Activated T-helper 2 cell treated with anti-CD3 and anti-CD28 coated beads, Interferon-gamma antibody, Interleukin-2, Interleukin-4, amounts not matched to agents 10 μg/mL and 5 μg/mL and 100 μg/mL, durations not matched to agents 14 hours and 24 hours and 36 hours (primary cell): ENCODE data around the gene GNL3L. TPM values are rescaled to one million over a fixed set of nuclear protein-coding genes. Genes with fewer than 3 reads are reported as not detected.
"Not testable (repeated sequence)": the region's sequence is repeated elsewhere in the genome, so short reads cannot be mapped to it uniquely, and the experiment has no call there.

Experiments used
- DNase-seq: peaks from one replicate; pipeline ENCODE4 v3.0.0; 2021; ENCODE audit warnings: low spot score
- H3K27ac Mint-ChIP-seq: one replicate; pipeline ENCODE4 v1.8.0; 2021; ENCODE audit warnings: mixed read lengths
- H3K27me3 Mint-ChIP-seq: one replicate; pipeline ENCODE4 v1.8.0; 2021; ENCODE audit warnings: low read depth, mixed read lengths
- H3K36me3 Mint-ChIP-seq: one replicate; pipeline ENCODE4 v1.8.0; 2021; ENCODE audit warnings: low read depth, mixed read lengths
- H3K4me1 Mint-ChIP-seq: one replicate; pipeline ENCODE4 v1.8.0; 2021; ENCODE audit warnings: low read depth, mixed read lengths
- H3K4me3 Mint-ChIP-seq: one replicate; pipeline ENCODE4 v1.8.0; 2021; ENCODE audit warnings: low read depth, mild to moderate bottlenecking, moderate library complexity, mixed read lengths
- H3K9me3 Mint-ChIP-seq: one replicate; pipeline ENCODE4 v1.8.0; 2021; ENCODE audit warnings: mixed read lengths
- intact Hi-C: fragments of 100-400 bp; cut with micrococcal nuclease; formaldehyde crosslinking; loops from one replicate; pipeline ENCODE4 v1.15.1; 2023
- total RNA-seq: library from RNA; stranded (reverse); gene quantifications from 2 replicates; pipeline ENCODE4 v1.2.3, GENCODE V29; 2022

GNL3L gene
- total RNA-seq, 1 donor from 2014 or later, result 63.6 TPM

DNA sequence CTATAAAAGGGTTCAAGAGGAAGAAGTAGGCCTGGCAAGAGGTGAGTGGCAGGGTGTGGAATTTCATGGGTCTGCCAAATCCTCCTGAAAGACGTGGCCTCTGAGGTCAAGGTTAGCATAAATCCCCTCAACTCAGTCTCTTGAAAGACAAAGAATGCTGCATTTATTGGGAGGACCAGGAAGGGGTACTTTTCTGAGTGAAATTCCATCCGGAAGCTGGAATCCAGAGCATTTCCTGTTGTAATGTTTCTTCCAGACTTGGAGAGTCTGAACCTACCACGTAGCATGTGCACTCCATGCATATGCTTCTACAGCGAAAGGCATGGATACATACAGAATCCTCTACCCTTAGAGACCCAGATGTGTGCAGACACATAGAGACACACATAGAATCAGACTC is 20.6 kb upstream of the GNL3L start:
- H3K4me3 Mint-ChIP-seq, result no peak overlapping the region
- H3K27me3 Mint-ChIP-seq, result peaks cover 5% of the 10 kb centered on the region
- no peak overlapping the region for H3K27ac Mint-ChIP-seq
- no peaks in the 10 kb centered on the region for H3K4me1 Mint-ChIP-seq
- no peaks in the 10 kb centered on the region for H3K36me3 Mint-ChIP-seq
- DNase-seq, result no peak
- H3K9me3 Mint-ChIP-seq, result no peaks in the 10 kb centered on the region
- intact Hi-C loops, result no loop called here

DNA sequence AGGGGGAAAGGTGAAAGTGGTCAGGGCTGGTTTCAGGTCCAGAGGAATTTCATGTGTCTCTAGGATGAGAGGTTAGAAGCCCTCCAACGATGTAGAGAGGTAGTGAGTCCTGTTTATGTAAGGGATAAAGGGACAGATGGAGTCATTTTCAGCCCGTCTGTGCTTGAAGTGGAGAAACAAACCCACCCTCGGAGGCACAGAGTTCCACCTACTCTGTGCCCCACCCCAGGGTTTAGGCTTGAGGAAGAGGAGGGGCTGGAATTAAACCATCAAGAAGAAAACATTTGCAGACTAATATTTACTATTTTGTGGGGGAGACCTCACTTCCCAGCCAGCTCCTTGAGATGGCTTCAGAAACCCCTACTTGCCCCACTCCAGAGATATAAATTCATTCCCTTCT is 868 bp upstream of the GNL3L start:
- intact Hi-C loops, result no loop called here
- peaks cover 18% of the 10 kb centered on the region for H3K4me1 Mint-ChIP-seq
- H3K36me3 Mint-ChIP-seq, result peaks cover 35% of the 10 kb centered on the region
- peaks cover 9% of the 10 kb centered on the region for H3K9me3 Mint-ChIP-seq
- no peak for DNase-seq
- no peaks in the 10 kb centered on the region for H3K27me3 Mint-ChIP-seq
- H3K4me3 Mint-ChIP-seq, result peak overlapping the region; percentile 84
- H3K27ac Mint-ChIP-seq, result peak overlapping the region; percentile 95

DNA sequence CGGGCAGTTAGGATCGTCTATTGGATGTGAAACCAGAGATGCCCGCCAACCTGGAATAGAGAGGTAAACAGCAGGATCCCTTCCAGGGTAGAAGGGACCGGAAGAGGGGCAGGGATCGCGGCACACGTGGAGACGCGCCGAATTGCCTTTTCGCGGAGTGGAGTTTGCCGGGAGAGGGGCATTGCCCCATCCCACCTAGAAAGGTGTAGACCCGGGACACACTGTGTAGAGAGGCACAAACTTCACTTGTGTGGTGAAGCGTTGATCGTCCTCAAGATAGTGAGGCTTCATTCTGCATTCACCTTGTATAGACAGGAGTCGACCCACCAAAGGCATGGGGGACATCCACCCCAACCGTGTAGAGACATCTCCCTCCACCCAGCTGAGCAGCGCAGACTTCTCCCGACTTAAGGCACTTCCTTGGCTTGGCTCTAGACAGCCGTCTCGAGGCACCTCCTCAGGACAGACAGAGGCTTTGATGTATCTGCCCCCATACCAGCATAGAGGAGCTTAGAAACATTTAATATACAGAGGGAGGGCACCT is 410 bp downstream of the GNL3L start:
- Mint-ChIP-seq H3K27ac (peak overlapping the region; percentile 92), H3K36me3 (peaks cover 43% of the 10 kb centered on the region), H3K9me3 (peaks cover 9% of the 10 kb centered on the region), H3K4me1 (peaks cover 24% of the 10 kb centered on the region), H3K27me3 (no peaks in the 10 kb centered on the region), H3K4me3 (peak overlapping the region; percentile 91)
- intact Hi-C loops, result loop anchor here (1.0 to 10.0 kb wide), 4 partner anchors 88 to 486 kb away; partner anchors contain the start of genes FAM120C, PHF8 and TSR2
- peak; percentile 8 for DNase-seq

- H3K27ac Mint-ChIP-seq, result no peak overlapping the region
- H3K27me3 Mint-ChIP-seq, result no peaks in the 10 kb centered on the region
- intact Hi-C loops, result loop anchor here (5.0 to 10.0 kb wide), 2 partner anchors 92 to 349 kb away; partner anchors contain the start of genes FAM120C and TSR2
- DNase-seq, result no peak
- peaks cover 47% of the 10 kb centered on the region for H3K36me3 Mint-ChIP-seq
- H3K9me3 Mint-ChIP-seq, result no peaks in the 10 kb centered on the region
- H3K4me1 Mint-ChIP-seq, result peaks cover 24% of the 10 kb centered on the region
- H3K4me3 Mint-ChIP-seq, result peak overlapping the region; percentile 27
Observed at GRCh38 chrX:54534271-54534670, 4.3 kb downstream of the GNL3L start.

DNA sequence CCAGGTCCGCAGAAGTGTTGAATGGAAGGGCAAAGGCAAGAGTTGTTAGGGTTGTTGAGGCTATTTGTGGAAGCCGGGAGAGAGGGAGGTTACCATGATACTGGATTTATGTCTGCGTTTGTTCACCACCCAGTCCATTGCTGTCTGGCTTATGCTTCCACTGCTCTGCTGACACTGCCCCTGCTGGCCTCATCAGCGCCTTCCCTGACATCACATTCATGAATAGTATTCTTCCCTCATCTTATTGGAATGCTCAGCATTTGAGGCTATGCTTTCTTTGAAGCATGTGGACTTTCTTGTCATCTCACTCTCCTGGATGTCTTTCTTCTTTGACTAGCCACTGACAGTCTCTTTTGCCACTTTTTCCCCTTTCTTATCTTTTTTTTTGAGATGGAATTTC is 10.3 kb downstream of the GNL3L start:
- H3K4me1 Mint-ChIP-seq, result no peaks in the 10 kb centered on the region
- no peak overlapping the region for H3K27ac Mint-ChIP-seq
- H3K36me3 Mint-ChIP-seq, result peaks cover 51% of the 10 kb centered on the region
- no peaks in the 10 kb centered on the region for H3K27me3 Mint-ChIP-seq
- H3K9me3 Mint-ChIP-seq, result no peaks in the 10 kb centered on the region
- DNase-seq, result no peak
- H3K4me3 Mint-ChIP-seq, result no peak overlapping the region
- intact Hi-C loops, result no loop called here

GRCh38 chrX:54542239-54542638 is 12.2 kb downstream of the GNL3L start:
- H3K36me3 Mint-ChIP-seq, result peaks cover 58% of the 10 kb centered on the region
- H3K9me3 Mint-ChIP-seq, H3K4me3 Mint-ChIP-seq, DNase-seq, intact Hi-C loops, H3K27me3 Mint-ChIP-seq, H3K27ac Mint-ChIP-seq, H3K4me1 Mint-ChIP-seq: not testable (repeated sequence)

DNA sequence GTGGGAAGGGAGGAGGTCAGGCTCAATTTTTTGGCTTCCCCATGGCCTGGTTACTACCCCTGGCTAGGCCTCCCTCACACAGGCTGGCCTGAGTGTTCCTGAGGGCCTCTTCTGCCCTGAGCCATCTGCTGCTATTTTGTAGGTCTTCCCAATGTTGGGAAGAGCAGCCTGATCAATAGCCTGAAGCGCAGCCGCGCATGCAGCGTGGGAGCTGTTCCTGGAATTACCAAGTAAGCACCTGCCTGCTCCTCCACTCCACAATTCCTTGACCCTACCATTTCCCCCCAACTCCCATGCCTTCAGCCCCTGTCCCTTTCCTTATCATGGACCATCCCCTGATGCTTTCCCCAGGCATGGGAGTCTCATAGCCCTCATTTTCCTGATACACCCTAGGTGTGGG is 20.8 kb downstream of the GNL3L start:
- intact Hi-C loops, result no loop called here
- Mint-ChIP-seq H3K4me3 (no peak overlapping the region), H3K27ac (no peak overlapping the region), H3K27me3 (no peaks in the 10 kb centered on the region), H3K9me3 (no peaks in the 10 kb centered on the region), H3K36me3 (peaks cover 58% of the 10 kb centered on the region), H3K4me1 (no peaks in the 10 kb centered on the region)
- no peak for DNase-seq

DNA sequence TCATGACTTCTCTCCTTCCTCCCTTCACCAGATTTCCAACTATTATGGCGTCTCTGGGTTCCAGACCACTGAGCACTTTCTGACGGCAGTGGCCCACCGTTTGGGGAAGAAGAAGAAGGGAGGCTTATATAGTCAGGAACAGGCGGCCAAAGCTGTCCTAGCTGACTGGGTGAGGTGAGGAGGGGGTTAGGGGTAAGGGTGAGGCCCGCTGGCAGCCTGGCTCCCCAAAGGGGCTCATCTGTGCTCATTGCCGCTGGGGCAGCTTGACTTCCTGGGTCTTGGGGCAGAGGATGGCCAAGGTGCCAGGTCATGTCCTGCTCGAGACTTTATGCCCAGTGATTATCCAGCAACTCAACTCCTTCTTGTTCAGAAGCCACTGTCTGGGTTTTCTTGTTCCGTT is 21.8 kb downstream of the GNL3L start:
- Mint-ChIP-seq H3K9me3 (no peaks in the 10 kb centered on the region), H3K27ac (no peak overlapping the region), H3K4me1 (no peaks in the 10 kb centered on the region), H3K4me3 (no peak overlapping the region), H3K36me3 (peaks cover 61% of the 10 kb centered on the region), H3K27me3 (no peaks in the 10 kb centered on the region)
- DNase-seq, result no peak
- intact Hi-C loops, result no loop called here

- H3K36me3 Mint-ChIP-seq, result peaks cover 55% of the 10 kb centered on the region
- H3K27ac Mint-ChIP-seq, H3K9me3 Mint-ChIP-seq, H3K27me3 Mint-ChIP-seq, H3K4me3 Mint-ChIP-seq, DNase-seq, H3K4me1 Mint-ChIP-seq, intact Hi-C loops: not testable (repeated sequence)
Observed at GRCh38 chrX:54555006-54555405, 25.0 kb downstream of the GNL3L start.

DNA sequence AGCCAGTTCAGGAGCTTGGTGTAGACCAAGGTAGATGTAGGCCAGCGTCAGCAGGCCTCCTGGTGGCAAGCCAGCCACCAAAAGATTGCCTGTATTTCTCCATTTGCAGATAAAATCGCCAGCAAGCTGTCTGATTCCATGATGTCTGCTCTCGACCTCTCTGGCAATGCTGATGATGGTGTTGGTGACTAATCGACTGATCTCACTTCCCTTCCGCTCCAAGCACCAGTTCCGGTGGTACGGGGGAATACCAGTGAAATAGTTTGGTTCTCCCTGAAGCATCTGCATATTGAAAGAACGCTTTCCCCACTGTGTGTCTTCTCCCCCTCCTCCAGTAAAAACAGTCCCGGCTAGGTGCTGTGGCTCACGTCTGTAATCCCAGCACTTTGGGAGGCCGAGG is 30.4 kb downstream of the GNL3L start:
- Mint-ChIP-seq H3K27ac (no peak overlapping the region), H3K36me3 (peaks cover 68% of the 10 kb centered on the region), H3K4me1 (no peaks in the 10 kb centered on the region), H3K9me3 (no peaks in the 10 kb centered on the region), H3K27me3 (no peaks in the 10 kb centered on the region), H3K4me3 (no peak overlapping the region)
- intact Hi-C loops, result no loop called here
- DNase-seq, result no peak

DNA sequence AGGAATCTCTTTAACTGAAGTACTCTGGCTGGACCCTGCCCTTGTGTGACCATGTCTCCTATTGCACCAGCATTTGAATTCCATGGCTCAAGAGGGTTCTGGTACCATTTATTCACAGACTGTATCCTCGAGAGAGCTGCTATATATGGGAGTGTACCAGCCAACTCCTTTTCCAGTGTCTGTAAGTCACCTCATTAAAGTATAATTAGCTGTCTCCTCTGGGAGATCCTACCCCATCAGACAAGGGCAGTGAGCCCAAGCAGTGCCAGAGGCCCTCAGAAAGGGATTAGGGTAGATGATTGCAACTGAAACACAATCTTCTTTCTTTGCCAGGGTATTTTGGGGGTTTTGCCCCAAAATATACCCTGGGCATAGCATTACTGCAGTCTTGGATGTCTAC is 31.6 kb downstream of the GNL3L start:
- H3K36me3 Mint-ChIP-seq, result peaks cover 68% of the 10 kb centered on the region
- no peaks in the 10 kb centered on the region for H3K9me3 Mint-ChIP-seq
- no peak overlapping the region for H3K4me3 Mint-ChIP-seq
- H3K4me1 Mint-ChIP-seq, result no peaks in the 10 kb centered on the region
- intact Hi-C loops, result no loop called here
- no peak overlapping the region for H3K27ac Mint-ChIP-seq
- DNase-seq, result no peak
- no peaks in the 10 kb centered on the region for H3K27me3 Mint-ChIP-seq

- Mint-ChIP-seq H3K9me3 (peaks cover 11% of the 10 kb centered on the region), H3K27me3 (no peaks in the 10 kb centered on the region), H3K27ac (no peak overlapping the region), H3K4me3 (no peak overlapping the region), H3K36me3 (peaks cover 65% of the 10 kb centered on the region), H3K4me1 (no peaks in the 10 kb centered on the region)
- intact Hi-C loops, result no loop called here
- DNase-seq, result no peak
Observed at GRCh38 chrX:54564936-54565335, 34.9 kb downstream of the GNL3L start.

- intact Hi-C loops, result no loop called here
- no peak for DNase-seq
- Mint-ChIP-seq H3K27me3 (no peaks in the 10 kb centered on the region), H3K27ac (no peak overlapping the region), H3K9me3 (peaks cover 24% of the 10 kb centered on the region), H3K36me3 (peaks cover 48% of the 10 kb centered on the region), H3K4me3 (no peak overlapping the region), H3K4me1 (no peaks in the 10 kb centered on the region)
Observed at GRCh38 chrX:54570332-54570731, 40.3 kb downstream of the GNL3L start.

- peaks cover 24% of the 10 kb centered on the region for H3K9me3 Mint-ChIP-seq
- H3K36me3 Mint-ChIP-seq, result peaks cover 40% of the 10 kb centered on the region
- intact Hi-C loops, H3K4me3 Mint-ChIP-seq, H3K27ac Mint-ChIP-seq, H3K27me3 Mint-ChIP-seq, DNase-seq, H3K4me1 Mint-ChIP-seq: not testable (repeated sequence)
Observed at GRCh38 chrX:54572641-54573040, 42.6 kb downstream of the GNL3L start.
